PFSK-1 (cell line): Measurements from ENCODE around the gene PTPRM.

Experiments
- POLR2AphosphoS5 ChIP-seq: IDR thresholded peaks from 2 replicates; pipeline ENCODE4 v1.6.1; 2012; ENCODE audit warnings: low read depth, mild to moderate bottlenecking, control low read depth, low read length, moderate library complexity
- REST ChIP-seq, 2 experiments: IDR thresholded peaks; 2 replicates each; pipeline versions ENCODE4 v1.6.1 to v1.8.0; 2011 to 2012; ENCODE audit warnings: low read depth in 2 of 2, low read length in 2 of 2, control low read depth in 1 of 2, inconsistent platforms in 1 of 2, mild to moderate bottlenecking in 1 of 2, moderate library complexity in 1 of 2; ENCODE audit not compliant: insufficient read depth in 1 of 2
- TAF1 ChIP-seq: IDR thresholded peaks from 2 replicates; pipeline ENCODE4 v1.6.1; 2012; ENCODE audit warnings: low read length, control low read depth, borderline replicate concordance; ENCODE audit not compliant: insufficient read depth

- no peak for TF ChIP-seq POLR2AphosphoS5
- TF ChIP-seq TAF1, result no peak
- TF ChIP-seq REST (IDR thresholded peaks at IDR 0.05; ENCODE audit: insufficient read depth in 1 of 2, low read depth in 2 of 2, low read length in 2 of 2), result no peak
Observed at GRCh38 chr18:8212896-8213780, 646.0 kb downstream of the PTPRM start.
